ENCODE results near the gene LMOD1. TPM values are rescaled to one million over a fixed set of nuclear protein-coding genes. Genes with fewer than 3 reads are reported as not detected.

LMOD1 gene
- total and polyA plus RNA-seq, 2 donors (not counting 1 experiment from before 2014, with no cell fraction given) = 36.3 to 74.9 TPM

GRCh38 chr1:201906336-201906735 is 40.0 kb downstream of the LMOD1 start:
- H3K4me1 ChIP-seq (ENCODE audit: control insufficient read depth, extremely low read depth, insufficient read depth, low read length) = peaks cover 28% of the 10 kb centered on the region
- H4K20me1 ChIP-seq (ENCODE audit: control insufficient read depth, extremely low read depth, insufficient read depth, low read length) = no peaks in the 10 kb centered on the region
- no peaks in the 10 kb centered on the region for H3K9me3 ChIP-seq (ENCODE audit: control insufficient read depth, insufficient read depth, low read depth, low read length)
- H2AFZ ChIP-seq (ENCODE audit: low read length) = no peak overlapping the region
- no peak for TF ChIP-seq CTCF (conservative IDR thresholded peaks at IDR 0.05 in 1 of 2, IDR thresholded peaks at IDR 0.05 in 1 of 2; ENCODE audit: low read depth in 1 of 2, low read length in 2 of 2)
- TF ChIP-seq EZH2 (IDR thresholded peaks at IDR 0.05; ENCODE audit: low read length, missing control alignments) = no peak
- H3K4me2 ChIP-seq (ENCODE audit: extremely low read depth, insufficient read depth, low read length) = no peak overlapping the region
- no peak overlapping the region for H3K4me3 ChIP-seq (replicated peaks in 1 of 4; ENCODE audit: control extremely low read depth in 1 of 4, insufficient read depth in 1 of 4, low read depth in 3 of 4, low read length in 4 of 4)
- H3K9ac ChIP-seq (ENCODE audit: insufficient read depth, low read length) = no peak overlapping the region
- DNase-seq (ENCODE audit: low read depth in 2 of 2) = no peak
- H3K36me3 ChIP-seq (ENCODE audit: control insufficient read depth, insufficient read depth, low read length) = no peaks in the 10 kb centered on the region
- H3K27ac ChIP-seq (ENCODE audit: insufficient read depth, low read length) = no peak overlapping the region
- no peaks in the 10 kb centered on the region for H3K79me2 ChIP-seq (ENCODE audit: control insufficient read depth, insufficient read depth, low read length)
- peaks cover 3% of the 10 kb centered on the region for H3K27me3 ChIP-seq (ENCODE audit: control insufficient read depth, insufficient read depth, low read length)

- Histone ChIP-seq H3K4me3 (replicated peaks in 1 of 4; ENCODE audit: control extremely low read depth in 1 of 4, insufficient read depth in 1 of 4, low read depth in 3 of 4, low read length in 4 of 4) (peak overlapping the region in 1 of 4 experiments; percentile 3), H3K4me2 (ENCODE audit: extremely low read depth, insufficient read depth, low read length) (no peak overlapping the region), H3K9me3 (ENCODE audit: control insufficient read depth, insufficient read depth, low read depth, low read length) (no peaks in the 10 kb centered on the region), H3K27ac (ENCODE audit: insufficient read depth, low read length) (peak overlapping the region; percentile 53), H4K20me1 (ENCODE audit: control insufficient read depth, extremely low read depth, insufficient read depth, low read length) (no peaks in the 10 kb centered on the region), H3K27me3 (ENCODE audit: control insufficient read depth, insufficient read depth, low read length) (peaks cover 2% of the 10 kb centered on the region), H3K4me1 (ENCODE audit: control insufficient read depth, extremely low read depth, insufficient read depth, low read length) (peaks cover 28% of the 10 kb centered on the region), H3K36me3 (ENCODE audit: control insufficient read depth, insufficient read depth, low read length) (no peaks in the 10 kb centered on the region), H2AFZ (ENCODE audit: low read length) (no peak overlapping the region), H3K79me2 (ENCODE audit: control insufficient read depth, insufficient read depth, low read length) (no peaks in the 10 kb centered on the region), H3K9ac (ENCODE audit: insufficient read depth, low read length) (no peak overlapping the region)
- DNase-seq (ENCODE audit: low read depth in 2 of 2) = no peak
- TF ChIP-seq CTCF (conservative IDR thresholded peaks at IDR 0.05 in 1 of 2, IDR thresholded peaks at IDR 0.05 in 1 of 2; ENCODE audit: low read depth in 1 of 2, low read length in 2 of 2) (no peak), EZH2 (IDR thresholded peaks at IDR 0.05; ENCODE audit: low read length, missing control alignments) (no peak)
Measured at GRCh38 chr1:201905234-201905890, 41.0 kb downstream of the LMOD1 start.

DNA sequence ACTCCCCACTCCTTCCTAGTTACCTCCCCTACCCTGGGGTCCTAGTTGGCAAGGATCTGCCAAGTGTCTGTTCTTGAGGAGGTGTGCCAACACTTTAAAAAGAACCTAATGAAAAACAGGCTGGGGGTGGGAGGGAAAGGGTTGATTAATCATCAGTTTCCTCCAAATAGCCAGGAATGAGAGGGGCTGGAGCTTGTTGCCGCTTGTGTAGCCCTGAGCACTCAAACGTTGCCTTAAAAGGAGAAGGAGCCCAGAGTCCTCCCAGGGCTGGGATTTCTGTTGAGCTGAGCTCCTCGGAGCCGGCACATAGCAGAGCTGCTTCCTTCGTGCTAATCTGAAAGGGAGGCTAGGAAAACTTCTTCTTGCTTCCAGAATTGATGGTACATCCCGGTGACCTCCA is 41.8 kb downstream of the LMOD1 start:
- H3K4me3 ChIP-seq (replicated peaks in 1 of 4; ENCODE audit: control extremely low read depth in 1 of 4, insufficient read depth in 1 of 4, low read depth in 3 of 4, low read length in 4 of 4) = no peak overlapping the region
- H3K27ac ChIP-seq (ENCODE audit: insufficient read depth, low read length) = peak overlapping the region; percentile 53
- H3K27me3 ChIP-seq (ENCODE audit: control insufficient read depth, insufficient read depth, low read length) = no peaks in the 10 kb centered on the region
- DNase-seq (ENCODE audit: low read depth in 2 of 2) = peak; percentile 90 to 95
- peak overlapping the region; percentile 21 for H2AFZ ChIP-seq (ENCODE audit: low read length)
- no peak overlapping the region for H3K4me2 ChIP-seq (ENCODE audit: extremely low read depth, insufficient read depth, low read length)
- no peaks in the 10 kb centered on the region for H3K79me2 ChIP-seq (ENCODE audit: control insufficient read depth, insufficient read depth, low read length)
- peaks cover 2% of the 10 kb centered on the region for H3K36me3 ChIP-seq (ENCODE audit: control insufficient read depth, insufficient read depth, low read length)
- no peaks in the 10 kb centered on the region for H4K20me1 ChIP-seq (ENCODE audit: control insufficient read depth, extremely low read depth, insufficient read depth, low read length)
- no peak overlapping the region for H3K9ac ChIP-seq (ENCODE audit: insufficient read depth, low read length)
- no peaks in the 10 kb centered on the region for H3K9me3 ChIP-seq (ENCODE audit: control insufficient read depth, insufficient read depth, low read depth, low read length)
- TF ChIP-seq EZH2 (IDR thresholded peaks at IDR 0.05; ENCODE audit: low read length, missing control alignments) (no peak), CTCF (conservative IDR thresholded peaks at IDR 0.05 in 1 of 2, IDR thresholded peaks at IDR 0.05 in 1 of 2; ENCODE audit: low read depth in 1 of 2, low read length in 2 of 2) (no peak)
- peaks cover 28% of the 10 kb centered on the region for H3K4me1 ChIP-seq (ENCODE audit: control insufficient read depth, extremely low read depth, insufficient read depth, low read length)

All from fibroblast of lung (primary cell).